Measurements from ENCODE around the gene KRTAP10-1. TPM values are rescaled to one million over a fixed set of nuclear protein-coding genes. Genes with fewer than 3 reads are reported as not detected.
A peak's percentile ranks its signal among the peaks of the same experiment; 100 is the strongest.

The KRTAP10-1 gene
- total and polyA plus RNA-seq, 2 of the 13 experiments (the other 11 are each of a cell fraction or from before 2014, with no cell fraction given), result not detected

DNA sequence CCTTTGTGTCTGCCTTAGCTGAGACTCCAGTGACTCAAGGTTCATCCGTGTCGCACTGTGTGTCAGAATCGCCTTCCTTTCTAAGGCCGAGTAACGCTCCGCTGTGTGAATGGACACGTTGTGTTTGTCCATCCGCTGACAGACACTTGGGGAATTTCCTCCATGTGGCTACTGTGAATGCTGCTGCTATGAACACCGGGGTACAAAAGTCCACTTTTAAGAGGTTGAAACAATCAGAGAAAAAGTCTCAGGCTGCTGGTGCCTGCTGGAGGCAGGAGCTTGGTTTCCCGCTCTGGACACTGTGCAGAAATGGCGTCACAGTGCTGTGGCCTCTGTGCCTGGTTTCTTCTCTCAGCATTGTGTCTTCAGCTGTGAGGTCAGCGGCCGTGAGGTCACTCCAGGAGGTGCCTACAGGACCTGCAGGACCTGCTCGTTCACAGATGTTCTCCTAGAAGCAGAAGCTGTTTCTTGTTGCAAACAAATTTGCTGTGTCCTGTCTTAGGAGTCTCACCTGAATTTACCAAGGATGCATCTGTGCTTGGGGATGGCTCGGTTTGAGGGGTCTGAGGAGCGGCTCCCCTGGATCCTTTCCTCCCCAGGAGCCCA lies 34.2 kb downstream of the KRTAP10-1 start (continued):
- TF ChIP-seq ZNF230 (CRISPR knock-in tag; IDR thresholded peaks at IDR 0.05) (no peak), ZNF431 (CRISPR knock-in tag; IDR thresholded peaks at IDR 0.05; ENCODE audit: borderline replicate concordance, low read depth) (0 out of 2 replicates have a peak, but pooled peaks have one; percentile 20), ZNF564 (CRISPR knock-in tag; IDR thresholded peaks at IDR 0.05) (peak; percentile 66; the same call in 1 of the 2 replicates), ZNF260 (CRISPR knock-in tag; IDR thresholded peaks at IDR 0.05; ENCODE audit: borderline replicate concordance, low read depth) (no peak), ZMYM4 (CRISPR knock-in tag; IDR thresholded peaks at IDR 0.05) (peak; percentile 47; the same call in 1 of the 2 replicates), NR2F6 (IDR thresholded peaks at IDR 0.05) (no peak), NR2F6 (CRISPR knock-in tag; IDR thresholded peaks at IDR 0.05) (no peak), ZNF761 (CRISPR knock-in tag; conservative IDR thresholded peaks at IDR 0.05) (no peak), EED (CRISPR knock-in tag; IDR thresholded peaks at IDR 0.05) (no peak), MEIS2 (CRISPR knock-in tag; IDR thresholded peaks at IDR 0.05) (no peak), ZNF256 (CRISPR knock-in tag; conservative IDR thresholded peaks at IDR 0.05) (no peak), HNRNPK (IDR thresholded peaks at IDR 0.05; ENCODE audit: low read depth, low read length, poor library complexity, severe bottlenecking) (no peak), ARID2 (CRISPR knock-in tag; IDR thresholded peaks at IDR 0.05; ENCODE audit: borderline replicate concordance) (no peak), ZNF7 (CRISPR knock-in tag; IDR thresholded peaks at IDR 0.05) (no peak), ZNF24 (IDR thresholded peaks at IDR 0.05) (no peak), ZNF598 (CRISPR knock-in tag; IDR thresholded peaks at IDR 0.05; ENCODE audit: borderline replicate concordance) (0 out of 2 replicates have a peak, but pooled peaks have one; percentile 40)
- TF ChIP-seq, protein P1, sequence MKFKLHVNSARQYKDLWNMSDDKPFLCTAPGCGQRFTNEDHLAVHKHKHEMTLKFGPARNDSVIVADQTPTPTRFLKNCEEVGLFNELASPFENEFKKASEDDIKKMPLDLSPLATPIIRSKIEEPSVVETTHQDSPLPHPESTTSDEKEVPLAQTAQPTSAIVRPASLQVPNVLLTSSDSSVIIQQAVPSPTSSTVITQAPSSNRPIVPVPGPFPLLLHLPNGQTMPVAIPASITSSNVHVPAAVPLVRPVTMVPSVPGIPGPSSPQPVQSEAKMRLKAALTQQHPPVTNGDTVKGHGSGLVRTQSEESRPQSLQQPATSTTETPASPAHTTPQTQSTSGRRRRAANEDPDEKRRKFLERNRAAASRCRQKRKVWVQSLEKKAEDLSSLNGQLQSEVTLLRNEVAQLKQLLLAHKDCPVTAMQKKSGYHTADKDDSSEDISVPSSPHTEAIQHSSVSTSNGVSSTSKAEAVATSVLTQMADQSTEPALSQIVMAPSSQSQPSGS (CRISPR knock-in tag; IDR thresholded peaks at IDR 0.05), result peak; percentile 50; the same call in 1 of the 2 replicates
- TF ChIP-seq, protein P2, sequence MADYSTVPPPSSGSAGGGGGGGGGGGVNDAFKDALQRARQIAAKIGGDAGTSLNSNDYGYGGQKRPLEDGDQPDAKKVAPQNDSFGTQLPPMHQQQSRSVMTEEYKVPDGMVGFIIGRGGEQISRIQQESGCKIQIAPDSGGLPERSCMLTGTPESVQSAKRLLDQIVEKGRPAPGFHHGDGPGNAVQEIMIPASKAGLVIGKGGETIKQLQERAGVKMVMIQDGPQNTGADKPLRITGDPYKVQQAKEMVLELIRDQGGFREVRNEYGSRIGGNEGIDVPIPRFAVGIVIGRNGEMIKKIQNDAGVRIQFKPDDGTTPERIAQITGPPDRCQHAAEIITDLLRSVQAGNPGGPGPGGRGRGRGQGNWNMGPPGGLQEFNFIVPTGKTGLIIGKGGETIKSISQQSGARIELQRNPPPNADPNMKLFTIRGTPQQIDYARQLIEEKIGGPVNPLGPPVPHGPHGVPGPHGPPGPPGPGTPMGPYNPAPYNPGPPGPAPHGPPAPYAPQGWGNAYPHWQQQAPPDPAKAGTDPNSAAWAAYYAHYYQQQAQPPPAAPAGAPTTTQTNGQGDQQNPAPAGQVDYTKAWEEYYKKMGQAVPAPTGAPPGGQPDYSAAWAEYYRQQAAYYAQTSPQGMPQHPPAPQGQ (CRISPR knock-in tag; IDR thresholded peaks at IDR 0.05; ENCODE audit: borderline replicate concordance), result no peak
- TF ChIP-seq, protein P3, sequence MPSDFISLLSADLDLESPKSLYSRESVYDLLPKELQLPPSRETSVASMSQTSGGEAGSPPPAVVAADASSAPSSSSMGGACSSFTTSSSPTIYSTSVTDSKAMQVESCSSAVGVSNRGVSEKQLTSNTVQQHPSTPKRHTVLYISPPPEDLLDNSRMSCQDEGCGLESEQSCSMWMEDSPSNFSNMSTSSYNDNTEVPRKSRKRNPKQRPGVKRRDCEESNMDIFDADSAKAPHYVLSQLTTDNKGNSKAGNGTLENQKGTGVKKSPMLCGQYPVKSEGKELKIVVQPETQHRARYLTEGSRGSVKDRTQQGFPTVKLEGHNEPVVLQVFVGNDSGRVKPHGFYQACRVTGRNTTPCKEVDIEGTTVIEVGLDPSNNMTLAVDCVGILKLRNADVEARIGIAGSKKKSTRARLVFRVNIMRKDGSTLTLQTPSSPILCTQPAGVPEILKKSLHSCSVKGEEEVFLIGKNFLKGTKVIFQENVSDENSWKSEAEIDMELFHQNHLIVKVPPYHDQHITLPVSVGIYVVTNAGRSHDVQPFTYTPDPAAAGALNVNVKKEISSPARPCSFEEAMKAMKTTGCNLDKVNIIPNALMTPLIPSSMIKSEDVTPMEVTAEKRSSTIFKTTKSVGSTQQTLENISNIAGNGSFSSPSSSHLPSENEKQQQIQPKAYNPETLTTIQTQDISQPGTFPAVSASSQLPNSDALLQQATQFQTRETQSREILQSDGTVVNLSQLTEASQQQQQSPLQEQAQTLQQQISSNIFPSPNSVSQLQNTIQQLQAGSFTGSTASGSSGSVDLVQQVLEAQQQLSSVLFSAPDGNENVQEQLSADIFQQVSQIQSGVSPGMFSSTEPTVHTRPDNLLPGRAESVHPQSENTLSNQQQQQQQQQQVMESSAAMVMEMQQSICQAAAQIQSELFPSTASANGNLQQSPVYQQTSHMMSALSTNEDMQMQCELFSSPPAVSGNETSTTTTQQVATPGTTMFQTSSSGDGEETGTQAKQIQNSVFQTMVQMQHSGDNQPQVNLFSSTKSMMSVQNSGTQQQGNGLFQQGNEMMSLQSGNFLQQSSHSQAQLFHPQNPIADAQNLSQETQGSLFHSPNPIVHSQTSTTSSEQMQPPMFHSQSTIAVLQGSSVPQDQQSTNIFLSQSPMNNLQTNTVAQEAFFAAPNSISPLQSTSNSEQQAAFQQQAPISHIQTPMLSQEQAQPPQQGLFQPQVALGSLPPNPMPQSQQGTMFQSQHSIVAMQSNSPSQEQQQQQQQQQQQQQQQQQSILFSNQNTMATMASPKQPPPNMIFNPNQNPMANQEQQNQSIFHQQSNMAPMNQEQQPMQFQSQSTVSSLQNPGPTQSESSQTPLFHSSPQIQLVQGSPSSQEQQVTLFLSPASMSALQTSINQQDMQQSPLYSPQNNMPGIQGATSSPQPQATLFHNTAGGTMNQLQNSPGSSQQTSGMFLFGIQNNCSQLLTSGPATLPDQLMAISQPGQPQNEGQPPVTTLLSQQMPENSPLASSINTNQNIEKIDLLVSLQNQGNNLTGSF (CRISPR knock-in tag; IDR thresholded peaks at IDR 0.05), result 0 out of 2 replicates have a peak, but pooled peaks have one; percentile 34
- TF ChIP-seq, protein P4, sequence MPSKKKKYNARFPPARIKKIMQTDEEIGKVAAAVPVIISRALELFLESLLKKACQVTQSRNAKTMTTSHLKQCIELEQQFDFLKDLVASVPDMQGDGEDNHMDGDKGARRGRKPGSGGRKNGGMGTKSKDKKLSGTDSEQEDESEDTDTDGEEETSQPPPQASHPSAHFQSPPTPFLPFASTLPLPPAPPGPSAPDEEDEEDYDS (CRISPR knock-in tag; IDR thresholded peaks at IDR 0.05), result peak; percentile 71

Measured in HepG2 (cell line).